ENCODE measurements around the gene XPC. TPM values are rescaled to one million over a fixed set of nuclear protein-coding genes. Genes with fewer than 3 reads are reported as not detected.
A peak's percentile ranks its signal among the peaks of the same experiment; 100 is the strongest.
"Not testable (repeated sequence)": the region's sequence is repeated elsewhere in the genome, so short reads cannot be mapped to it uniquely, and the experiment has no call there.

XPC gene
- total RNA-seq = 13.4 TPM

- ATAC-seq = peak; percentile 99
Observed at GRCh38 chr3:14178247-14179113, at the start of gene XPC, which contains the start of gene LSM3. Gene XPC (minus strand): TSS chr3:14178601. CDS start chr3:14178568, 33 bp downstream. Gene LSM3 (plus strand): TSS chr3:14178817. CDS start chr3:14178861, 44 bp downstream.

- ATAC-seq = peak; percentile 56
Observed at GRCh38 chr3:14227856-14228255, 49.5 kb upstream of the XPC start.

- not testable (repeated sequence) for ATAC-seq
Observed at GRCh38 chr3:14226351-14226750, 48.0 kb upstream of the XPC start.

GRCh38 chr3:14225421-14225820, 47.0 kb upstream of the XPC start:
- no peak for ATAC-seq

GRCh38 chr3:14224895-14225294, 46.5 kb upstream of the XPC start:
- no peak for ATAC-seq

GRCh38 chr3:14223595-14223994, 45.2 kb upstream of the XPC start:
- ATAC-seq = peak; percentile 59

GRCh38 chr3:14222900-14223594, 44.6 kb upstream of the XPC start:
- ATAC-seq = no peak

- no peak for ATAC-seq
Observed at GRCh38 chr3:14222457-14222856, 44.1 kb upstream of the XPC start.

- no peak for ATAC-seq
Observed at GRCh38 chr3:14221902-14222301, 43.5 kb upstream of the XPC start.

GRCh38 chr3:14220933-14221332, 42.5 kb upstream of the XPC start:
- no peak for ATAC-seq

GRCh38 chr3:14218355-14218754, 40.0 kb upstream of the XPC start:
- no peak for ATAC-seq

- ATAC-seq = peak; percentile 91
Observed at GRCh38 chr3:14216257-14217048, 38.1 kb upstream of the XPC start.

- ATAC-seq = no peak
Observed at GRCh38 chr3:14214764-14215163, 36.4 kb upstream of the XPC start.

GRCh38 chr3:14213066-14213774, 34.8 kb upstream of the XPC start:
- ATAC-seq = no peak

- no peak for ATAC-seq
Observed at GRCh38 chr3:14212032-14212431, 33.6 kb upstream of the XPC start.

GRCh38 chr3:14211621-14212020, 33.2 kb upstream of the XPC start:
- ATAC-seq = no peak

GRCh38 chr3:14210843-14211594, 32.6 kb upstream of the XPC start:
- ATAC-seq = no peak

- ATAC-seq = no peak
Observed at GRCh38 chr3:14210290-14210688, 31.9 kb upstream of the XPC start.

GRCh38 chr3:14209581-14210289, 31.3 kb upstream of the XPC start:
- ATAC-seq = no peak

GRCh38 chr3:14208977-14209394, 30.6 kb upstream of the XPC start:
- ATAC-seq = no peak

GRCh38 chr3:14208168-14208567, 29.8 kb upstream of the XPC start:
- no peak for ATAC-seq
